ENCODE results near the gene MYLIP.

DNA sequence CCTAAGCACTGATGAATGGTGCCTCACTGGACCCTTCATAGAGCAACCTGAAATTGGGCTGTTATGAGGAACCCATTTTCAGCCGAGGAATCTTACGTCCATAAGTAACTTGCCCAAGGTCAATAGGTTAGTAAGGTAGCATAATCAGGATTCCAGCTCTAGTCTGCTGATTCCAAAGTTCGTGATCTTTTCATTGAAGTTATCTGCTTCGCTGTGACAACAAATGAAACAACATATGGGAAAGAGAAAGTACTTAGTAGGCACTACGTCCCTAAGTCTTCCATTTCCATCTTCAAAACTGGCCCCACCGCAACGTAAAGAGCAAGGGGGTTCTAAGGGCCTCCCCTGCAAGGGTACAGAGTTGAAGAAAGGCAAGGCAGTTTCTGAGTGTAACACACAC lies 49.5 kb downstream of the MYLIP start:
- no peak for TF ChIP-seq SP1 (IDR thresholded peaks at IDR 0.05)
- TF ChIP-seq L3MBTL2 (conservative IDR thresholded peaks at IDR 0.05) = no peak
- TF ChIP-seq TARDBP (IDR thresholded peaks at IDR 0.05) = no peak
- TF ChIP-seq SUZ12 (IDR thresholded peaks at IDR 0.05) = no peak
- TF ChIP-seq ZNF384 (IDR thresholded peaks at IDR 0.05) = no peak
- no peak for TF ChIP-seq ELF4 (IDR thresholded peaks at IDR 0.05)
- TF ChIP-seq BHLHE40 (IDR thresholded peaks at IDR 0.05; ENCODE audit: borderline replicate concordance) = no peak
- TF ChIP-seq FOXA1 (IDR thresholded peaks at IDR 0.05) = no peak
- no peak for TF ChIP-seq CTBP1 (IDR thresholded peaks at IDR 0.05; ENCODE audit: borderline replicate concordance)
- no peak for TF ChIP-seq LEF1 (IDR thresholded peaks at IDR 0.05; ENCODE audit: borderline replicate concordance)
- TF ChIP-seq, protein P1, sequence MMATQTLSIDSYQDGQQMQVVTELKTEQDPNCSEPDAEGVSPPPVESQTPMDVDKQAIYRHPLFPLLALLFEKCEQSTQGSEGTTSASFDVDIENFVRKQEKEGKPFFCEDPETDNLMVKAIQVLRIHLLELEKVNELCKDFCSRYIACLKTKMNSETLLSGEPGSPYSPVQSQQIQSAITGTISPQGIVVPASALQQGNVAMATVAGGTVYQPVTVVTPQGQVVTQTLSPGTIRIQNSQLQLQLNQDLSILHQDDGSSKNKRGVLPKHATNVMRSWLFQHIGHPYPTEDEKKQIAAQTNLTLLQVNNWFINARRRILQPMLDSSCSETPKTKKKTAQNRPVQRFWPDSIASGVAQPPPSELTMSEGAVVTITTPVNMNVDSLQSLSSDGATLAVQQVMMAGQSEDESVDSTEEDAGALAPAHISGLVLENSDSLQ (IDR thresholded peaks at IDR 0.05) = no peak
- no peak for TF ChIP-seq HDGF (IDR thresholded peaks at IDR 0.05; ENCODE audit: borderline replicate concordance)
- no peak for TF ChIP-seq NFRKB (IDR thresholded peaks at IDR 0.05)
- TF ChIP-seq FOXM1 (IDR thresholded peaks at IDR 0.05; ENCODE audit: borderline replicate concordance) = no peak
